HEK293 (cell line): ENCODE data around the gene CLDN8.
A peak's percentile ranks its signal among the peaks of the same experiment; 100 is the strongest.

Experiments used
- CTCF ChIA-PET: fragments of 350-600 bp; formaldehyde crosslinking; extraction: SDS; loops from one replicate; lab custom pipeline; 2021; ENCODE audit warnings: antibody characterized with exemption; lab: Yijun Ruan, JAX
- POLR2A ChIA-PET: fragments of 300-600 bp; formaldehyde crosslinking; extraction: SDS; loops from one replicate; lab custom pipeline; 2020; ENCODE audit warnings: antibody characterized with exemption, inconsistent platforms; lab: Yijun Ruan, JAX
- H3K27ac ChIP-seq: fragments of 200-500 bp; sonication (Bioruptor generic); 2 replicates; pipeline ENCODE4 v1.5.1; 2014; ENCODE audit warnings: low read depth, low read length, control low read depth, inconsistent platforms; ENCODE audit errors: extremely low read depth
- H3K36me3 ChIP-seq, 2 experiments: fragments of 200-500 bp in 1 of 2; sonication (Bioruptor generic) in 1 of 2; 1 replicate in 1 of 2; 2 replicates in 1 of 2; pipeline ENCODE4 v1.5.1; 2014 to 2017; ENCODE audit warnings: inconsistent platforms in 2 of 2, low read length in 2 of 2; ENCODE audit not compliant: control insufficient read depth in 2 of 2, insufficient read depth in 1 of 2
- H3K4me1 ChIP-seq: fragments of 200-500 bp; sonication (Bioruptor generic); 2 replicates; pipeline ENCODE4 v1.5.1; 2014; ENCODE audit warnings: mild to moderate bottlenecking, low read length, inconsistent platforms; ENCODE audit not compliant: control insufficient read depth, insufficient read depth
- H3K4me3 ChIP-seq: 2 replicates; pipeline ENCODE4 v1.5.1; 2011; ENCODE audit warnings: low read depth, mild to moderate bottlenecking, control low read depth, low read length, moderate library complexity
- H3K9me3 ChIP-seq: fragments of 200-500 bp; sonication (Bioruptor generic); 2 replicates; pipeline ENCODE4 v1.5.1; 2014; ENCODE audit warnings: low read depth, low read length, inconsistent platforms; ENCODE audit not compliant: control insufficient read depth, insufficient read depth
- FEZF1 ChIP-seq: fragments of 450-650 bp; formaldehyde crosslinking; IDR thresholded peaks from 2 replicates; pipeline ENCODE4 v1.5.1; 2016; ENCODE audit warnings: missing biosample characterization, missing genetic modification characterization
- HOXA7 ChIP-seq: sonication (generic); formaldehyde crosslinking; IDR thresholded peaks from 2 replicates; pipeline ENCODE4 v1.8.1; 2022; ENCODE audit warnings: missing genetic modification reagents, borderline replicate concordance
- OSR2 ChIP-seq: fragments of 450-650 bp; formaldehyde crosslinking; IDR thresholded peaks from 2 replicates; pipeline ENCODE4 v1.5.1; 2016; ENCODE audit warnings: missing biosample characterization, missing genetic modification characterization
- PRDM6 ChIP-seq: fragments of 450-650 bp; formaldehyde crosslinking; IDR thresholded peaks from 2 replicates; pipeline ENCODE4 v1.5.1; 2017; ENCODE audit warnings: missing biosample characterization, missing genetic modification characterization
- REPIN1 ChIP-seq: fragments of 450-650 bp; formaldehyde crosslinking; IDR thresholded peaks from 2 replicates; pipeline ENCODE4 v1.5.1; 2017; ENCODE audit warnings: missing biosample characterization, missing genetic modification characterization, low read depth
- YY2 ChIP-seq: fragments of 450-650 bp; formaldehyde crosslinking; IDR thresholded peaks from 2 replicates; pipeline ENCODE4 v1.5.1; 2016; ENCODE audit warnings: missing biosample characterization, missing genetic modification characterization
- ZBTB44 ChIP-seq: fragments of 450-650 bp; IDR thresholded peaks from 2 replicates; pipeline ENCODE4 v1.5.1; 2018; ENCODE audit warnings: missing biosample characterization, mild to moderate bottlenecking, missing genetic modification characterization
- ZFP37 ChIP-seq: fragments of 450-650 bp; formaldehyde crosslinking; IDR thresholded peaks from 2 replicates; pipeline ENCODE4 v1.5.1; 2016; ENCODE audit warnings: missing biosample characterization, missing genetic modification characterization
- ZFP69B ChIP-seq: fragments of 450-650 bp; formaldehyde crosslinking; IDR thresholded peaks from 2 replicates; pipeline ENCODE4 v1.5.1; 2016; ENCODE audit warnings: missing biosample characterization, missing genetic modification characterization
- ZNF157 ChIP-seq: fragments of 450-650 bp; formaldehyde crosslinking; IDR thresholded peaks from 2 replicates; pipeline ENCODE4 v1.5.1; 2016; ENCODE audit warnings: missing biosample characterization, missing genetic modification characterization
- ZNF174 ChIP-seq: fragments of 450-650 bp; formaldehyde crosslinking; IDR thresholded peaks from 2 replicates; pipeline ENCODE4 v1.5.0; 2017; ENCODE audit warnings: missing biosample characterization, mild to moderate bottlenecking, missing genetic modification characterization
- ZNF211 ChIP-seq: fragments of 450-650 bp; formaldehyde crosslinking; IDR thresholded peaks from 2 replicates; pipeline ENCODE4 v1.5.1; 2016; ENCODE audit warnings: low read depth, missing biosample characterization, missing genetic modification characterization
- ZNF292 ChIP-seq: fragments of 450-650 bp; formaldehyde crosslinking; IDR thresholded peaks from 2 replicates; pipeline ENCODE4 v1.5.1; 2016; ENCODE audit warnings: low read depth, missing biosample characterization, missing genetic modification characterization, borderline replicate concordance
- ZNF350 ChIP-seq: fragments of 450-650 bp; formaldehyde crosslinking; IDR thresholded peaks from 2 replicates; pipeline ENCODE4 v1.5.0; 2017; ENCODE audit warnings: missing biosample characterization, mild to moderate bottlenecking, missing genetic modification characterization
- ZNF488 ChIP-seq: fragments of 450-650 bp; formaldehyde crosslinking; IDR thresholded peaks from 2 replicates; pipeline ENCODE4 v1.5.1; 2016; ENCODE audit warnings: missing biosample characterization, missing genetic modification characterization
- ZNF654 ChIP-seq: fragments of 450-650 bp; formaldehyde crosslinking; IDR thresholded peaks from 2 replicates; pipeline ENCODE4 v1.5.1; 2016; ENCODE audit warnings: low read depth, missing biosample characterization, missing genetic modification characterization
- ZNF664 ChIP-seq: fragments of 450-650 bp; formaldehyde crosslinking; IDR thresholded peaks from 2 replicates; pipeline ENCODE4 v1.5.1; 2016; ENCODE audit warnings: missing biosample characterization, missing genetic modification characterization
- ZNF677 ChIP-seq: fragments of 450-650 bp; IDR thresholded peaks from 2 replicates; pipeline ENCODE4 v1.5.0; 2018; ENCODE audit warnings: missing biosample characterization, mild to moderate bottlenecking, missing genetic modification characterization, moderate library complexity
- ZNF768 ChIP-seq: fragments of 450-650 bp; formaldehyde crosslinking; IDR thresholded peaks from 2 replicates; pipeline ENCODE4 v1.5.1; 2018; ENCODE audit warnings: missing biosample characterization, mild to moderate bottlenecking, missing genetic modification characterization
- ZNF777 ChIP-seq: fragments of 450-650 bp; formaldehyde crosslinking; IDR thresholded peaks from 2 replicates; pipeline ENCODE4 v1.5.1; 2017; ENCODE audit warnings: missing biosample characterization, missing genetic modification characterization, borderline replicate concordance
- ZNF791 ChIP-seq: fragments of 450-650 bp; formaldehyde crosslinking; IDR thresholded peaks from 2 replicates; pipeline ENCODE4 v1.5.1; 2016; ENCODE audit warnings: missing biosample characterization, missing genetic modification characterization
- TF ChIP-seq, protein P1 (sequence below): fragments of 450-650 bp; formaldehyde crosslinking; optimal IDR thresholded peaks from 2 replicates; pipeline ENCODE3; 2016; ENCODE audit warnings: missing biosample characterization, mild to moderate bottlenecking, missing genetic modification characterization

CLDN8 gene

DNA sequence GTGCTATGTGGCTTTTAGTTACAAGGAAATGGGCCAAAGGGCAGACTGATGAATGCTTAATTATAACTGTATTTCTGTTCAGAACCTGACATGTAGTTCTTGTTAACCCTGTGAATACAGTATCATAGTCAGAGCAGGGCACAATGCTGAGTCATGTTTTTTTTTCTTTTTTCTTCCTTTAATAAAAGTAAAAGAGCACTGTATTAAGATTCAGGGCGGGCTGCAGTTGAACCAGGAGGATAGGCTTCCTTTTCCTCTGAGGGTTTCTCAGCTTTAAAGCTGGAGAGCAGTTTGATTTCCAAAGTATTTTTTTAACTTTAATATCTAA lies 8.7 kb downstream of the CLDN8 start:
- Histone ChIP-seq H3K4me1 (no peaks in the 10 kb centered on the region), H3K9me3 (no peaks in the 10 kb centered on the region)
- CTCF ChIA-PET: no interaction called here

GRCh38 chr21:30206551-30207251 lies 9.2 kb downstream of the CLDN8 start:
- Histone ChIP-seq H3K4me1 (no peaks in the 10 kb centered on the region), H3K9me3 (no peaks in the 10 kb centered on the region), H3K4me3 (no peak overlapping the region), H3K27ac (no peak overlapping the region), H3K36me3 (no peaks in the 10 kb centered on the region)
- POLR2A ChIA-PET: no interaction called here
- TF ChIP-seq ZNF211: no peak
- no peak for TF ChIP-seq ZNF777 (tag by site-specific recombination)
- TF ChIP-seq ZBTB44: no peak
- TF ChIP-seq OSR2: no peak
- no peak for TF ChIP-seq ZFP69B (tag by site-specific recombination)
- CTCF ChIA-PET: interaction anchor here (0.7 kb wide), 2 partner anchors 12 to 623 kb away, joined by 3 read pairs; no protein-coding TSS in a partner anchor

More for the DNA sequence above, 8.7 kb downstream of the CLDN8 start:
- H3K27ac ChIP-seq: no peak overlapping the region
- TF ChIP-seq ZNF488 (no peak), ZNF292 (no peak), ZNF664 (tag by site-specific recombination) (no peak)
- no peak overlapping the region for H3K4me3 ChIP-seq
- no peaks in the 10 kb centered on the region for H3K36me3 ChIP-seq
- POLR2A ChIA-PET: no interaction called here

GRCh38 chr21:30200000-30200399 lies 15.9 kb downstream of the CLDN8 start:
- no peaks in the 10 kb centered on the region for H3K36me3 ChIP-seq
- H3K27ac ChIP-seq: no peak overlapping the region
- POLR2A ChIA-PET: no interaction called here
- no peaks in the 10 kb centered on the region for H3K4me1 ChIP-seq
- CTCF ChIA-PET: interaction anchor here (9.4 kb wide), 1 partner anchor 155 kb away, joined by 100 read pairs; no protein-coding TSS in a partner anchor
- TF ChIP-seq ZFP37 (tag by site-specific recombination): no peak
- TF ChIP-seq ZNF768 (tag by site-specific recombination): no peak
- no peak for TF ChIP-seq FEZF1 (tag by site-specific recombination)
- TF ChIP-seq ZNF174 (tag by site-specific recombination): no peak
- TF ChIP-seq YY2 (tag by site-specific recombination): no peak
- no peak for TF ChIP-seq ZNF677 (tag by site-specific recombination)
- TF ChIP-seq, all 188 proteins: peak for 0
- Histone ChIP-seq H3K4me3 (no peak overlapping the region), H3K9me3 (no peaks in the 10 kb centered on the region)

DNA sequence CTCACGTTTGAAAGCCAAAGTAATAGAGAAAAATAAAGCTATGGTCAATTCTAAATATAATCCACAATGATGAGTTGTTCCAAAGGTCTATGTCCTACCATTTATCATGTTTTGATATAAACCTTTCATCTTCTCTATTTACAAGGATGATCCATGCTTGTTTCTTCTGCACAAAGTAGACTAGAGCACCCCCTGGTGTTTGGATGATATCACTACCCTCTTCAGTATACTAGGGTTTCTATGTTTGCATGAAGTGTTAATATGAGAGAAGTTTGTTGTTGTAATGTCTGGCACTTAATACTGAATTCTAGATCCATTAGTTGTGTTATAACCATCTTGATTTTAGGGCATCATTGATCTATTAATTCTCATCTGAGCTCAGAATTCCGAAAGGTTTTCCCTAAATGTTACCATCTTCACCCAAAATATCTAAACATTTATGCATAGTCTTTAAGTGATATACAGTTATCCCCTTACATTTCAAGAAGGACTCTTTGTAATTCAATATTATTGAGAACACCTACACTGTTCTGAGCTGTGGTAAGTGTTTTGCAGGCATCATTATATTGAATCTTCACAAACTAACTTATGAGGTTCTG lies 21.1 kb downstream of the CLDN8 start:
- Histone ChIP-seq H3K9me3 (no peaks in the 10 kb centered on the region), H3K27ac (no peak overlapping the region), H3K4me1 (no peaks in the 10 kb centered on the region), H3K36me3 (no peaks in the 10 kb centered on the region), H3K4me3 (no peak overlapping the region)
- ChIA-PET POLR2A (no interaction called here), CTCF (interaction anchor here (0.5 to 9.4 kb wide), 41 partner anchors 8 to 1700 kb away, joined by 3 to 100 read pairs (median 4); partner anchors contain the start of gene CLDN17)
- TF ChIP-seq ZNF350 (tag by site-specific recombination) (no peak), PRDM6 (tag by site-specific recombination) (no peak), HOXA7 (CRISPR knock-in tag) (no peak), ZNF654 (tag by site-specific recombination) (peak; percentile 30), REPIN1 (tag by site-specific recombination) (no peak), ZNF157 (no peak), ZNF791 (tag by site-specific recombination) (no peak)
- TF ChIP-seq, protein P1, sequence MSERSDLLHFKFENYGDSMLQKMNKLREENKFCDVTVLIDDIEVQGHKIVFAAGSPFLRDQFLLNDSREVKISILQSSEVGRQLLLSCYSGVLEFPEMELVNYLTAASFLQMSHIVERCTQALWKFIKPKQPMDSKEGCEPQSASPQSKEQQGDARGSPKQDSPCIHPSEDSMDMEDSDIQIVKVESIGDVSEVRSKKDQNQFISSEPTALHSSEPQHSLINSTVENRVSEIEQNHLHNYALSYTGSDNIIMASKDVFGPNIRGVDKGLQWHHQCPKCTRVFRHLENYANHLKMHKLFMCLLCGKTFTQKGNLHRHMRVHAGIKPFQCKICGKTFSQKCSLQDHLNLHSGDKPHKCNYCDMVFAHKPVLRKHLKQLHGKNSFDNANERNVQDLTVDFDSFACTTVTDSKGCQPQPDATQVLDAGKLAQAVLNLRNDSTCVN (tag by site-specific recombination): no peak
